ENCODE results near the gene USP40.

USP40 gene

DNA sequence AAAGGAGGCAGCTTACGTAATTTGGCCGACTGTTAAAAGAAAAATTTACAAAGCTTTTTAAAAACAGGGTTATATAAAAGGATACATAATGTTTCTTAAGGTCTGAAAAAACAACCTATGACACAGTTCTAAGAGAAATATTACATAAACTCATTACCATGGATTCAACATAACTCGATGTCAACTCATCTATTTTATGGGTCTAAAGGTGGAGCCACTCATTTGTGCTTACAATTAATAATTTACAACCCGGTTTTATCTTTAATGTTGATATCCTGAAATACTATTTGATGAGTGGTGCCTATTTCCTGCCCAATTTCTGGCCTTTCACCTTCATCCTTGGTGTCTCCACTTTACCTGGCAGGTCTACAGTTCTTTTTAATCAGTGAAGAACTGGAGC is 15.1 kb downstream of the USP40 start:
- no peak for DNase-seq

DNA sequence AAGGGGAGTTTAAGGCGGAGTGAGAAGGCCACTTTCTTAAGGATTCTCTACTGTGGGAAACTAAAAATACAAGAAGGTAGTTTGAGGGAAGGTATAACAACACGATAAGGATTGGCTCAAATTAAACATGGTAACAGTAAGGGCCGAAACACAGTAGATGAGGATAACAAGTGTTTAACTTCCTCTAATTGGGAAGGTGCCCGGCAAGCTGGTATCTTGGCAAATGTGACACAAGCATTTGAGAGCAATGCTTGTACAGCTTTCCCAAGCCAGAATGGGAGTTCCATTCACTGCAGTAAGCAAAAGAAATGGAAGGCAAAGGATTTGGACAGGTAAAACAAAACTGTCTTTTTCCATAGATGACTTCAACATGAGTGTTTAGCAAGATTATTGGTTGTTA is 19.8 kb downstream of the USP40 start:
- DNase-seq, result no peak

DNA sequence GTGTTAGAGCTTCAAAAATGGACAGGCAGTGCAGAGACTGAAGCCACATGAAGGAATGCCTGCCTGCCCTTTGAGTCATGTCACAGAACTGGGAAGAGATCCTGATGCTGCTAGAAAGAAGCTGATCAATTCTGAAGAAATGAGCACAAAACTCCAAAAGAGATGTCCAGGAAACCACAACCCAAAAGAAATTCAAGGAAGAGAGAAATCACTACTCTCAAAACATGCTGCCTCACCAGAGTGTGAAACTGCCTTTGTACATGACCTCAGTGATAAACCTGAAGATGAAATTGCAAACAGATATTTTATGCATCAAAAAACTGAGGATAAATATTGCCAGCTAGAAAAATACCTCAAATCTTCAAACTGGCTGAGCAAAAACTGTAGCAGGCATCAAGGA is 20.5 kb downstream of the USP40 start:
- no peak for DNase-seq

DNA sequence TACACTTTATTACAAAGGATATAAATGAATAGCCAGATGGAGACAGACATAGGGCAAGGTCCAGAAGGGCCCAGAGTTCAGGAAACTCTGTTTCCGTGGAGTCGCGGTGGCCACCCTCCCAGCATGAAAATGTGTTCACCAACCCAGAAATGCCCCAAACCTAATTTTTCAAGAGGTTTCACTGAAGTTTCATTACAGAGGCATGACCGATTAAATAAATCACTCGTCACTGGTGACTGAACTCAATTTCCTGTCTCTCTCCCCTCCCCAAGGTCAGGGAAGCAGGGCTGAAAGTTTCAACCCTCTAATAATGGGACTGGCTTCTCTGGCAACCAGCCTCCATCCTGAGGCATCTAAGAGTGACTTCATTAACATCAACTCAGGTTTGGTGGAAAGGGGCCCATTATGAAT is 22.4 kb downstream of the USP40 start:
- DNase-seq, result no peak

DNA sequence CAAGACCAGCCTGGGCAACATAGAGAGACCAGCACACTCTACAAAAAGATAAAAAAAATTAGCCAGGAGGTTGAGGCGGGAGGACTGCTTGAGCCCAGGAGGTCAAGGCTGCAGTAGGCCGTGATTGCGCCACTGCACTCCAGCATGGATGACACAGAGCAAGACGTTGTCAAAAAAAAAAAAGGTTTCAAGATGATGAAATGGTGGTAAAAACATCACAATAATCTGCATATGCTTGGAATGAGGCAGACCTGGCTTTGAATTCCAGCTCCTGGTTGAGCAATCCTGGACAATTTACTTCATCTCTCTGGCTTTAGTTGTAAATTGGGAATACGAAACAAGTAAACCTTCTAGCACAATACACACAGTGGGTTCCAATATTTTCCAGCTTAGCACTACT is 24.1 kb downstream of the USP40 start:
- no peak for DNase-seq

DNA sequence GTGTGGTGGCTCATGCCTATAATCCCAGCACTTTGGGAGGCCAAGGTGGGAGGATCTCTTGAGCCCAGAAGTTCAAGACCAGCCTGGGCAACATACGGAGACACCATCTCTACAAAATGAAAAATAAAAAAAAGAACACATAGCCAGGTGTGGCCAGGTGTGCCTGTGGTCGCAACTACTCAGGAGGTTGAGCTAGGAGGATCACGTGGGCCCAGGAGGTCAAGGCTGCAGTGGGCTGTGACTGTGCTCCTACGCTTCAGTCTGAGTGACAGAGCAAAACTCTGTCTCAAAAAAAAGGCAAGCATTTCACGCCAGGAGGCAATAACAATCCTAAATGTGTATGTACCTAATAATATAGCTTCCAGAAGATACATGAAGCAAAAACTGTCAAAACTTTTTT is 27.8 kb downstream of the USP40 start:
- DNase-seq, result no peak

DNA sequence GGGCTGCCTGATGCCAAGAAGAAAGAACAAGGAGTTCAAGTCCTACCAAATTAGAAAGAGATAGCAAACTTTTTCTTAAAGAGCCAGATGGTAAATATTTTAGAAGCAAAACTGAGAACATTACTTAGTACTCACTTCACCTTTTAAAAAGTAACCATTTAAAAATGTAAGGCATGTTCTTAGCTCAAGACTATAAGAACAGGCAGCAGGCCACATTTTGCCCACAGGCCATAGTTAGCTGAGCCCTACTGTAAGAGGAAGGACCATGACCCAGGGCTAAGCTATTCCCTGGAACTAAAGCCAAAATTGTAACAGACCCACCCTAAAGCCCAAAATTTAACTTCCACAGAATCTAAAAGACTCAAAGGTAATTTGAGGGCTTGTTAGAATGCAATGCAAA is 31.3 kb downstream of the USP40 start:
- no peak for DNase-seq

DNA sequence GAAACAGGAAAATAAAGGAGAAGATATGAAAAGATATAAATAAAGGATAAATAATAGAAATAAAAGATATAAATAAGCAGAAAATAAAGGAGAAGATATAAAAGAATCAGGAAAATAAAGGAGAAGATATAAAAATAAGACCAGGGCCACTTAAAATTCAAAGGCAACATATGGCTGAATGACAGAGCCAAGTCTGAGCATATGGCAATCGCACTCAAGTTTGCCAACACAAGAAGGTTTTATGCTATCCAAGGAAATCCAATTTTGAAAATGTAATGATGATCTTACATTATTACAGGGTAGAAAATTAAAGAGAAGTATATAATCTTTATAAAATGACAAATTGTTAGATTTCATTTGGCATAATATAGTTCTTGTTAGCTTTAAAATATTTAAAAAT is 33.6 kb downstream of the USP40 start:
- DNase-seq, result no peak

DNA sequence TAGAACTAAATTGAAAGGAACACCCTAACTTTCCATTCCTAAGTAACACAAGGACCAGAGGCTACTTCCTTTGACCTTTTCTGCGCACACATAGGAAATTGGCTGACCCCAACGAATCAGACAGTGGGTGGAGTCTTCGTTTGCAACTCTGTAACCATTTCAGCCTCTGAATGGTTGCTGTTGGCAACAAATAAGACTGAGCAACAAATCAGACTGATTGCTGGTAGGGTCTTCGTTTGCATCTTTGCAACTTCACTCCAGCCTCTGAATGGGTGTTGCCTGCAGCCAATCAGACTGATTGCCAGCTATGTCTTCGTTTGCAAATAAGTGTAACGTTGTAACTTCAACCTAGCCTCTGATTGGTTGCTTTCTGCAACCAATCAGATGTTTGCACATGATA is 34.6 kb downstream of the USP40 start:
- DNase-seq, result no peak

DNA sequence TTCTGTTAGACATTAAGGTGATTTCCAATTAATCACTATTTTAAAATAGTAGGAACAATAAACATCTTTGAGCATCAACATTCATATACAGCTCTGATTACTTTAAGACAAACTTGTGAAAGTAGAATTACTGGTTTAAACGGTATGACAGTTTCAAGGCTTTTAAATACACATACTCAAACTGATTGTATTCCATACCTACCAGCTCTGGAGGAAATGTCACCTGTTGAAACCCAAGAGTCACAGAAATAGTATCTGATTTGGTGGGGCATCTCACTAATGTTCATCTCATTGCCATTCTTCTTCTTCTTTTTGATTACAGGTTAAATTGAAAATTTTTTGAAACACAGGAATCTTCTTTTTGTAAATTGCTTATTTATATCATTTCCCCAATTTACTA is 36.2 kb downstream of the USP40 start:
- no peak for DNase-seq

DNA sequence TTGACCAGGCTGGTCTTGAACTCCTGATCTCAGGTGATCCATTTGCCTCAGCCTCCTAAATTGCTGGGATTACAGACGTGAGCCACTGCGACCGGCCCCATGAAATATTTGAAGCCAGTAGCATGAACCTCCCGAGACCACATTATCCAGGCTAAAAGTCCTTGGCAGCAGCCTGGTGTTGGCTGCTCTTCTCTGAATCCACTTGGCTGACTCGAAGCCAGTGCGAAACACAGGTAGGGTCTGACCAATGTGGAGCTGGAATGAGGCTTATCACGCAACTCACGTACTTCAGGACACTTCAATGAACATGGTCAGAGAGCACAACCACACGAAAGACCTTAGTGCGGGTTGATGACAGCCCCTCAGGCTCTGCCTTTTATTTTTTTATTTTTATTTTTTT is 38.4 kb downstream of the USP40 start:
- no peak for DNase-seq

DNA sequence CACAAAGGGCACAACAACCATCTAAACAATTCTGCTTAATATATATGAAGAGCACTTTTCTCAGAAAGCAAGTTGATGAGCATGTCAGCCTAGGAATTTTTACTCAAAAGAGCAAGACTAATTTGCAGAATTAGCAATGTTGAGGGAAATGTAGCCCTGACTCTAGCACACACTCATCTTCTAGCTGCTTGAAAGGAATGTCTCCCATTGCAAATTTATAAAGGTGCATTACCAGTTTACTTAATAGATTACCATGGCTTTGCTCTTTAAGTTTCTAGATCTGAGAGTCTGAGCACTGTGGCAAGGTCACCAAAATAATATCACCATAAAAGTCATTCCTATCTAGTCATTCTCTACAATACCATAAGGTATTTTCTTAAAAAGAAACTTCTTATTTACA is 40.8 kb downstream of the USP40 start:
- DNase-seq, result no peak

DNA sequence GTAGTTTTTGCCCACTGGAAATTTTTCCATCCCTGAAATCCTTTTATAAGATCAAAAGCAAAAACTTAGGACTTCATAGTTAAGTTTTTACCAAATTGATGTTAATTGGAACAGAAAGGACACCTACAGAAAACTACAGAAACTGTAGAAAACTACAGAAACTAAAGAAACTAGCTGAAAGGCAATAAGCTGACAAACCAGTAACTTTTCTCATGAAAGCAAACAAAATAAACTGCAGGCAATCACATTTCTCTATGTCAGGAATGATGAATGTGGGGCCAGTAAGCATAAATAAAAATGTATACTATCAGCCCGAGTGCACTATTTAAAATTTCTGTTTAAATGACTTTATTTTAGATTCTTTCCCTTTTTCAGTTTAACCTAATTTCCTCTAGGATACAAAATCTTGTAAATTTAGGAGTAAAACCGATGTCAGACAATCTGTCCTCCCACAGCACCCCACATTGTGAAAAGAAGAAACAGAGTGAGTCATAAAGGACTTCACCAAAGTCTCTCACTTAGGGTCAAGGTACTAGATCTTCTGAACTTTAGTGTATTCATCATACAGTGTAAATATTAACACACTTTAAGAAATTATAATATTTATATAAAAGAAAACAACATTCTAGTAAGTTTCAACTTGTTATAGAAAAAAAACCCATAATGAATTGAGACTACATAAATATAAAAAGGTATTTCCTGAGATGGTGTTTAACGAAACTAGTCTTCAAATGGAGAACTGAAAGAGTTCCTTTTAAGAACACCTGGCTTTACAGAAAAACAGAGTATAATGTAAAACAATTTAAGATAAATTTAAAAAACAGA is 46.6 kb downstream of the USP40 start:
- no peak for DNase-seq

DNA sequence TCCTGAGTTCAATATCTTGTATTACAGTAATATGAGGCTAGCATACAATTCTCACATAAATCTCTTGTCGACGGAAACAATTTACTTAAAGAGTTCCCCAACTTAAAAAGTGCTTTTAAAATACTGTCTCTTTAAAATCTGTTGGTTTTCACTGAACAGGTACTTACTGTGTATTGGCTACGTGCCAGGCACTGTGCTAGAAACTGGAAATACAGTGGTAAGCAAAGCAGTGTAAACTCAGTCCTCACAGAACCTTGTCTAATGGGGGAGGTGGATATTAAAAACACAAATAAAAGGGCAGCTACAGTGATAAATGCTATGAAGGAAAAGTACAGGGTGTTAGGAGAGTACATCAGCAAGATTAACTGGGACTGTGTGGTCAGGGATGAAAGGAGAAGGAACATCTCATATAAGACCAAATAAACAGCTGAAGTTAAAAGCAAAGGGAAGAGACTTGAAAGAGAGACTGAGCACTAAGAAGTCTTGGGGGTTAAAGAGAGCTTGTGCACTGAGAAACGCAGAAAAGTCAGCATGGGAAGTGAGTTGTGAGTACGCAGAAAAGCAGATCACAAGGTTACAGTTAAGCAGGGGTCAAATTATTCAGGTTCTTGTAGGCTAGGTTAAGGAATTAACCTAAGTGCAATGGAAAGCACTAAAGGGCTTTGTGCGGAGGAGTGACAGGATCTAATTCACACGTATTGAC is 52.5 kb downstream of the USP40 start:
- no peak for DNase-seq

DNA sequence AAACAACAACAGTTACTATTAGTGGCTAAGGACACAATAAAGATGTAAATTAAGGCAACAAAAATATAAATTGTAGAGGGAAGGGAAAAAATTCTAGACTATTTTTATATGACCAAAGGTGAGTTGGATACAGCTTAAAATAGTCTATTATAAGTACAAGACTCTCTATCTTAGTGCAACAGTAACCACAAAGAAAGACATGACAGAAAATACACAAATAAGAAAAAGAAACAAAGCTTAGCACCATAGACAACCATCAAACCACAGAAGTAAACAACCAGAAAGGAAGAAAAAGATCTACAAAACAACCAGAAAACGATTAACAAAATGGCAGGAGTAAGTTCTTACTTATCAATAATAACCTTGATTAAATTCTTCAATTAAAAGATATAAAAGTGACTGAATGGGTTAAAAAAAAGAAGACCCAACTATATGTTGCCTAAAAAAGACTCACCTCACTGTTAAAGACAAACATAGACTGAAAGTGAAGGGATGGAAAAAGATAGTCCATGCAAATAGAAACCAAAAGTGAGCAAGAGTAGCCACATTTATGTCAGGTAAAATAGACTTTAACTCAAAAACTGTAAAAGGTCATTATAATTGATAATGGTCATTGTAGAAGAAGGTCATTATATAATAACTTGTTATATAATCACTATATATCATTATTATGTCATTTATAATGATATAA is 62.5 kb downstream of the USP40 start:
- DNase-seq, result no peak

DNA sequence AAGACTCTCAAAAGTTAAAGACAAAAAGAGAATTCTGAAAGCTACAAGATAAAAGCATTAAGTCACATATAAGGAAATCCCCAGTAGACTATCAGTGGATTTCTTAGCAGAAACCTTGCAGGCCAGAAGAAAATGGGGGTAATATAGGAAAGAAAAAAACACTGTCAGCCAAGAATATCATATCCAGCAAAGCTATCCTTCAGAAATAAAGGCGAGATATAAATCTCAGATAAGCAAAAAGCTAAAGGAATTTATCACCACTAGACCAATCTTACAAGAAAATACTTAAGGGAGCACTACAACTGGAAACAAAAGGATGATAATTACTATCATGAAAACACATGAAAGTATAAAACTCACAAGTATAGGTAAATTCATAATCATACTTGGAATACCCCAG is 63.1 kb downstream of the USP40 start:
- no peak for DNase-seq

DNA sequence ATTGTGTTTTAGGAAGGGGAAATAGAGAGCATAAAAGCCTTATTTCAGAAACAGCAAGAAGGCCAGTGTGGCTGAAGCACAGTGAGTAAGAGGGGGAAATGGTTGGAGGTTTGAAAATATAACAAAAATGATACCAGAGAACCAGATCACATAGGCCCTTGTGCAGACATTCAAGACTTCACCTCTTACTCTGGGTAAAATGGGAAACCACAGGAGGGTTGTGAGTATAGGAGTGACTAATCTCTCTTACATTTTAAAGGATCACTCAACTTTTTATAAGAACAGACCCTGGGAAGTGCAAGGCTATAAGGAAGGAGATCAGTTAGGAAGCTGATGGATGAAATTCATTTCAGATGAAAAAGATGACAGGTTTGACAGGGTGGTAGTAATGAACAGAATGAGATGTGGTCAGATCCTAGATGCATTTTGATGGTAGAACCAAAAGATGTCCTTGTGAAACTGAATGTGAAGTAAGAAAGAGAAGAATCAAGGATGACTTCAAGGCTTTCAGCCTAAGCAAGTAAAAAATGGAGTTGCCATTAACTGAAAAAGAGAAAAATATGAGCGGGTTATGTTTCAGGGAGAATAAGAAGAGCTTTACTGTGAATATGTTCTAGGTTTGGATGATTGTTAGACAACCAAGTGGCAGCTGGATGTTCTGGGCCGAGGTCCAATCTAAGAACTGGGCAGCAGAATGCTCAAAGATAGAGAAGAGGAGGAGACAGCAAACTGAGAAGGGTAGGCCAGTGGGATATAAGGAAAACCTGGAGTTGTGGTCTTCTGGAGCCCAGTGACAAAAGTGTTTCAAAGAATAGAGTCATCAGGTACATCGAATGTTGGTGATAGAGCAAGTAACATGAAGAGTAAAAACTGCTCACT is 65.1 kb downstream of the USP40 start:
- DNase-seq, result no peak

DNA sequence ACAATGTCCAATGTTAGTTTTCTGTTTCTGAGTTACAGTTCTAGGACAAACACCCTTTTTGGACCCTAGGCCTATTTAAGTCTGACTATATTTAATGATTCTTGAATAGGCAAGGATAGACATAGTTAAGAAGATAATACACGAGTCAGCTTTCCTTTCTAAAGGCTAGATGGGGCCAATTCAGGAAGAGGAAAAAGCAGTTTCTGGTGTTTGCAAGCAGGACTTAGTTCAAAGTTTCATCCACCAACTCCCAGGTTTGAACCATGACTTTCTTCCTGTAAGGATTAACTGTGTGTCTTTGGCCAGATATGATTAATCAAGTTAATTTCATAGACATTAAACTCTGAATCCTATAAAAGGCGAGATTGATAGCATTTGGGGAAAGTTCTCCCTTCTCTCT is 66.7 kb downstream of the USP40 start:
- no peak for DNase-seq

DNA sequence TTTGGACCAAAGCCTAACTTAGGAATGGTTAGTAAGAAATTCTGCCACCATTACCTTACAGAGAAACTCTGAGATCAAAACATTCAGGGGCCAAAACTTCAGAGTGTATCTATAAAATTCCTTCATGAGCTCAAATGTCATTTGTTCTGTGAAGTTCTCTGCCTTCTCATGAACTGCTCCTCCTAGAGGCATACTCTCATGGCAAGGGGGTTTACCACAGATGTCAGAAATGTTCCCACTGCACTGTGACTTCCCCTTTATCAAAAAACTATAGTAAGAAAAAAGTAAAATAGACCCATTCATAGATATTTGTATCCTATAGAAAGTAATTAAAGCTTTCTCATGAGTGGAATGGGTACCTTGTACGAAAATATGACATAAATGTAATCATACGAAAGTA is 68.5 kb downstream of the USP40 start:
- no peak for DNase-seq

DNA sequence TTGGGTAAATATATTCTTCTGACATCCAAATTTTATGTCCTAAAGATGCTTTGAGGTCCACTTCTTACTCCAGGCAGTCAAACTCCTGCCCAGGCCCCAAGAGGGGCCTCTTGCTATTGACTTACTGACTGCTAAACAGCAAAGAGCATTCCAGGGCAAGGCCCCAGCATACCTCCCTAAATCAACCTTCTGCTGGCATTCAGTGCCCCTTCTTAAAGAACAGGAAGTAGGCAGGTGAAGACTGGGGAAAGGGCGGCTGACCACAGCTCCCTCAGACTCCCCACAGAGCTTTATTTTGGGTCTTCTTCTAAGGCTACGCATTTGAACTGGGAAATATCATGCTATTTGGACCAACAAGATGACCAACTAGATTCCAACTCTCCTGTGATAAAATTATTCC is 68.9 kb downstream of the USP40 start:
- no peak for DNase-seq

DNA sequence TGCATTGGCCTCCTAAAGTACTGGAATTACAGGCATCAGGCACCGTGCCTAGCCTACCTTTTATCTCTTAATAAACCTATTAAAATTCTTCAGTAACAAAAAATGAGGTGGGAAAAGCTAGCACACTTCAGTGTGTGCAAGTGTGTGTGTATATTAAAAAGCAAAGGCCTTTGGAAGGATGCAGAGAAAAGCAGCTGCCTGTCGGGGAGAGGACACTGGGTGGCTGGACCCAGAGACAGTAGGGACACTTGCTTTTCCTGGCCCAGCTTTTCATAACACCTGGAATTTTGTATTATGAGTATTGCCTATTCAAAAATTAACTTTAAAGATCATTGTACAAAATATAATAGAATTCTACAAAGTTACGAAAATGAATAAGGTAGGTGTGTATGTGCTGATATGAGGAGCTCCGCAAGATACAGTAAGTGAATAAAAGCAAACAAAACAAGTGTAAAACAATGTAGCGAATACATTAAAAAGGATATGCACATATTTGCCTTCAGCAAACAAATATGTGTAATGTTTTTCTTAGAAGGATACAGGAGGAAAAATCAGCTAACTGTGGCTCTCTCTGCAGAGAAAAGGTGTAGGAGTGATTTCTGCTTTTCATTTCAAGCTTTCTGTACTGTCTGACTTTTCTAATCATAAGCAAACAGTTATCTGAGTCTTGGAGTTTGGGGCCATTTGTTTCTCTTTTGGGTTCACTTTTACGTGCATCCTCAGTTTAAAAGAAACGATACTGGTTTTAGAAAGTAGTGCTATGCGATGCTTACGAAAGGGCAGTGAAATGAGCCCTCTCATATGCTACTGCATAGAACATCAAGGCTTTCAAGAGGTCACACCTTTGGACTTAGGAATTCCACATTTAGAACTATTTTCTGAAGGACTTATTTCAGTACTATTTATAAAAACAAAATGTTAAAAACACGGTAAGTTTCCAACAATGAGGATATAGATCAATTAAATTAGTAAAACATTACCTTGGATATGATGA is 70.8 kb downstream of the USP40 start:
- no peak for DNase-seq

DNA sequence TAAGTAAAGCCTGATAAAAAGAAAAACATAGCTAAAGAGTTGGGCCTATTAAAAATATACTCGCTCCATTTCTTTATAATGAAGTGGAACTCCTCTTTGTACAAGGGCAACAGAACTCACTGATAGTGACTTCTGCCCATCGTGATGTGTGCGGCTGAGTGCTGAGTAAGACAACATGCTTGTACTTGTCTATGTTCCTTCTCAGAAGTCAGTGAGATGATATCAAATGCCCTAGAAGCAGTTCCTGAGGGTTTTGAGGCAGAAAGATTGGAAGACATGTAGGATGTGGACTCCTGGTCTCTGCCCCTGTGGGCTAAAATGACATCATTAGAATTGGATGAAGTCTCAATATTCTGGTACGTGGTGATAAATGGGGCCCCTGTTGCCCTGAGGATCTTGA is 73.8 kb downstream of the USP40 start:
- no peak for DNase-seq

Measured in CD4-positive, alpha-beta T cell treated with Interleukin-15 for 1 hour (primary cell).